ENCODE measurements around the gene PRSS36. TPM values are rescaled to one million over a fixed set of nuclear protein-coding genes. Genes with fewer than 3 reads are reported as not detected.

Gene PRSS36
- total and polyA plus RNA-seq, 9 of the 15 experiments (the other 6 are each of a cell fraction or from before 2014, with no cell fraction given): 0.09 to 1.2 (median 0.54) TPM; not detected in 2

- TF ChIP-seq SIRT6 (IDR thresholded peaks at IDR 0.05; ENCODE audit: low read depth, low read length): no peak
- TF ChIP-seq ZNF133 (CRISPR knock-in tag; IDR thresholded peaks at IDR 0.05): no peak
- TF ChIP-seq U2AF2 (optimal IDR thresholded peaks at IDR 0.05; ENCODE audit: low read depth, low read length): no peak
- peak; percentile 56 for TF ChIP-seq ATF7 (IDR thresholded peaks at IDR 0.05)
- no peak for TF ChIP-seq ZNF518B (CRISPR knock-in tag; IDR thresholded peaks at IDR 0.05)
- TF ChIP-seq HDAC8 (tag; IDR thresholded peaks at IDR 0.05): no peak
- TF ChIP-seq TBL1XR1 (IDR thresholded peaks at IDR 0.05; ENCODE audit: low read length in 2 of 2): no peak; a peak in 1 of 4 replicates
- TF ChIP-seq SRSF9 (IDR thresholded peaks at IDR 0.05; ENCODE audit: borderline replicate concordance, low read depth, low read length): no peak
- TF ChIP-seq KAT7 (CRISPR knock-in tag; IDR thresholded peaks at IDR 0.05; ENCODE audit: borderline replicate concordance): no peak
- no peak for TF ChIP-seq POLR3G (IDR thresholded peaks at IDR 0.05; ENCODE audit: extremely low read depth, insufficient read length, insufficient replicate concordance)
- peak; percentile 29; the same call in 1 of the 2 replicates for TF ChIP-seq KLF16 (IDR thresholded peaks at IDR 0.05)
- no peak for TF ChIP-seq ZNF644 (tag; IDR thresholded peaks at IDR 0.05; ENCODE audit: low read depth)
- TF ChIP-seq DDX20 (tag; IDR thresholded peaks at IDR 0.05; ENCODE audit: low read depth): no peak
- no peak; a peak in 1 of 4 replicates for TF ChIP-seq TEAD1 (CRISPR knock-in tag; IDR thresholded peaks at IDR 0.05)
- TF ChIP-seq NCOR1 (IDR thresholded peaks at IDR 0.05): peak; percentile 87
- TF ChIP-seq SAFB2 (IDR thresholded peaks at IDR 0.05; ENCODE audit: borderline replicate concordance, low read depth, low read length, severe bottlenecking): no peak
- peak; percentile 87 for TF ChIP-seq HNRNPL (IDR thresholded peaks at IDR 0.05; ENCODE audit: low read depth, low read length)
- no peak for TF ChIP-seq TSHZ1 (CRISPR knock-in tag; IDR thresholded peaks at IDR 0.05)
- TF ChIP-seq ZNF561 (CRISPR knock-in tag; conservative IDR thresholded peaks at IDR 0.05): no peak
- TF ChIP-seq DPF2 (IDR thresholded peaks at IDR 0.05): no peak
- no peak for TF ChIP-seq PPARD (CRISPR knock-in tag; IDR thresholded peaks at IDR 0.05)
- TF ChIP-seq ELF2 (CRISPR knock-in tag; IDR thresholded peaks at IDR 0.05): no peak
- no peak for TF ChIP-seq ZNF12 (CRISPR knock-in tag; IDR thresholded peaks at IDR 0.05)
- peak; percentile 84 for TF ChIP-seq POLR2G (IDR thresholded peaks at IDR 0.05; ENCODE audit: low read depth, low read length)
- TF ChIP-seq NELFE (IDR thresholded peaks at IDR 0.05; ENCODE audit: insufficient read depth, insufficient read length): no peak
Measured at GRCh38 chr16:31105677-31106213, 44.1 kb downstream of the PRSS36 start (continued).

All from K562 (cell line).